WTC11 (cell line): ENCODE measurements around the gene CCBE1. TPM values are rescaled to one million over a fixed set of nuclear protein-coding genes. Genes with fewer than 3 reads are reported as not detected.

Experiments used
- ATAC-seq: fragments of 200-7000 bp; cut with Tn5 transposase; 2 replicates; pipeline ENCODE4 v1.10.0; 2021; ENCODE audit warnings: mild to moderate bottlenecking, moderate library complexity
- CTCF ChIA-PET: fragments of 300-600 bp; sonication (Branson Sonifier 250); formaldehyde crosslinking; loops from one replicate; lab custom pipeline; 2021; ENCODE audit warnings: antibody characterized with exemption; lab: Charles Lee
- POLR2A ChIA-PET: fragments of 350-600 bp; sonication (Branson Sonifier 250); formaldehyde crosslinking; loops from one replicate; lab custom pipeline; 2021; ENCODE audit warnings: antibody characterized with exemption; lab: Charles Lee
- DNase-seq: peaks from one replicate; pipeline ENCODE4 v3.0.0; 2021; ENCODE audit warnings: low spot score
- H3K27ac Mint-ChIP-seq: 2 replicates; pipeline ENCODE4 v1.8.0; 2021; ENCODE audit warnings: mixed read lengths
- H3K27me3 Mint-ChIP-seq: 2 replicates; pipeline ENCODE4 v1.8.0; 2021; ENCODE audit warnings: low read depth, mild to moderate bottlenecking, moderate library complexity, mixed read lengths
- H3K36me3 Mint-ChIP-seq: 2 replicates; pipeline ENCODE4 v1.8.0; 2021; ENCODE audit warnings: mixed read lengths
- H3K4me1 Mint-ChIP-seq: 2 replicates; pipeline ENCODE4 v1.8.0; 2022; ENCODE audit warnings: mixed read lengths
- H3K4me3 Mint-ChIP-seq: 2 replicates; pipeline ENCODE4 v1.8.0; 2021; ENCODE audit warnings: mild to moderate bottlenecking, moderate library complexity, mixed read lengths
- H3K9me3 Mint-ChIP-seq: 2 replicates; pipeline ENCODE4 v1.8.0; 2021; ENCODE audit warnings: mixed read lengths
- AFF4 ChIP-seq: sonication (generic); formaldehyde crosslinking; IDR thresholded peaks from 2 replicates; pipeline ENCODE4 v1.8.1; 2023; ENCODE audit warnings: mild to moderate bottlenecking, missing genetic modification reagents, borderline replicate concordance
- ETV6 ChIP-seq: sonication (generic); formaldehyde crosslinking; IDR thresholded peaks from 2 replicates; pipeline ENCODE4 v1.8.1; 2022; ENCODE audit warnings: mild to moderate bottlenecking, missing genetic modification reagents
- FOXJ3 ChIP-seq: sonication (generic); formaldehyde crosslinking; IDR thresholded peaks from 2 replicates; pipeline ENCODE4 v1.9.0; 2021; ENCODE audit warnings: missing genetic modification reagents, mild to moderate bottlenecking, borderline replicate concordance
- GABPB1 ChIP-seq: sonication (generic); formaldehyde crosslinking; IDR thresholded peaks from 2 replicates; pipeline ENCODE4 v1.8.1; 2023; ENCODE audit warnings: mild to moderate bottlenecking, missing genetic modification reagents
- MYBL2 ChIP-seq: sonication (generic); formaldehyde crosslinking; IDR thresholded peaks from 2 replicates; pipeline ENCODE4 v1.8.1; 2023; ENCODE audit warnings: mild to moderate bottlenecking, moderate library complexity, missing genetic modification reagents
- NFYB ChIP-seq: sonication (generic); formaldehyde crosslinking; conservative IDR thresholded peaks from 2 replicates; pipeline ENCODE4 v1.8.0; 2022; ENCODE audit warnings: low read depth, missing genetic modification reagents
- NR1H2 ChIP-seq: sonication (generic); formaldehyde crosslinking; IDR thresholded peaks from 2 replicates; pipeline ENCODE4 v1.9.0; 2021; ENCODE audit warnings: mild to moderate bottlenecking, moderate library complexity, missing genetic modification reagents
- RELA ChIP-seq: sonication (generic); formaldehyde crosslinking; IDR thresholded peaks from 2 replicates; pipeline ENCODE4 v1.8.1; 2022; ENCODE audit warnings: missing genetic modification reagents, mild to moderate bottlenecking, borderline replicate concordance
- SP1 ChIP-seq: sonication (generic); formaldehyde crosslinking; conservative IDR thresholded peaks from 2 replicates; pipeline ENCODE4 v1.8.1; 2022; ENCODE audit warnings: missing genetic modification reagents
- STAT6 ChIP-seq: sonication (generic); formaldehyde crosslinking; conservative IDR thresholded peaks from 2 replicates; pipeline ENCODE4 v1.8.1; 2023; ENCODE audit warnings: mild to moderate bottlenecking, low read depth, missing genetic modification reagents, moderate library complexity
- TEAD4 ChIP-seq: sonication (generic); formaldehyde crosslinking; IDR thresholded peaks from 2 replicates; pipeline ENCODE4 v1.8.0; 2022; ENCODE audit warnings: mild to moderate bottlenecking, missing genetic modification reagents
- TP53 ChIP-seq: sonication (generic); formaldehyde crosslinking; IDR thresholded peaks from 2 replicates; pipeline ENCODE4 v1.8.1; 2023; ENCODE audit warnings: mild to moderate bottlenecking, missing genetic modification reagents
- USF2 ChIP-seq: sonication (generic); formaldehyde crosslinking; IDR thresholded peaks from 2 replicates; pipeline ENCODE4 v1.8.1; 2023; ENCODE audit warnings: mild to moderate bottlenecking, missing genetic modification reagents, moderate library complexity
- ZMAT4 ChIP-seq: fragments of 250-450 bp; sonication (Bioruptor Pico); IDR thresholded peaks from 2 replicates; pipeline ENCODE4 v1.9.0; 2021; ENCODE audit warnings: mild to moderate bottlenecking
- ZNF138 ChIP-seq: sonication (generic); formaldehyde crosslinking; conservative IDR thresholded peaks from 2 replicates; pipeline ENCODE4 v1.8.1; 2022; ENCODE audit warnings: mild to moderate bottlenecking, moderate library complexity, missing genetic modification reagents
- ZNF425 ChIP-seq: fragments of 250-450 bp; sonication (Bioruptor Pico); conservative IDR thresholded peaks from 2 replicates; pipeline ENCODE4 v1.9.0; 2021; ENCODE audit warnings: mild to moderate bottlenecking
- total RNA-seq: library from RNA; stranded (reverse); gene quantifications from 3 replicates; pipeline ENCODE4 v1.2.3, GENCODE V29; 2021

Gene CCBE1
- total RNA-seq, 1 experiment from 2014 or later, result 9.7 TPM

- no peak for TF ChIP-seq ETV6
- no peak for TF ChIP-seq ZNF425 (CRISPR knock-in tag)
- TF ChIP-seq GABPB1 (CRISPR knock-in tag), result no peak
- no peak for TF ChIP-seq ZMAT4 (CRISPR knock-in tag)
Measured at GRCh38 chr18:59606193-59607077, 90.8 kb downstream of the CCBE1 start (continued).

GRCh38 chr18:59605633-59606192 is 91.5 kb downstream of the CCBE1 start:
- no peak for TF ChIP-seq ETV6
- TF ChIP-seq SP1 (CRISPR knock-in tag), result no peak
- TF ChIP-seq TEAD4, result no peak
- TF ChIP-seq ZNF138 (CRISPR knock-in tag), result no peak
- no peak for TF ChIP-seq RELA (CRISPR knock-in tag)
- no peak for TF ChIP-seq NFYB (CRISPR knock-in tag)
- no peak for TF ChIP-seq TP53 (CRISPR knock-in tag)
- no peak for TF ChIP-seq FOXJ3 (CRISPR knock-in tag)
- TF ChIP-seq AFF4, result no peak
- no peak for TF ChIP-seq MYBL2 (CRISPR knock-in tag)
- TF ChIP-seq NR1H2, result no peak
- no peak for TF ChIP-seq STAT6
- TF ChIP-seq USF2, result no peak
- ChIA-PET POLR2A (no interaction called here), CTCF (interaction anchor here (1.1 kb wide), 1 partner anchor 218 kb away, joined by 3 read pairs; no protein-coding TSS in a partner anchor)
- H3K27me3 Mint-ChIP-seq, result no peaks in the 10 kb centered on the region
- H3K27ac Mint-ChIP-seq, result no peak overlapping the region
- ATAC-seq (no peak), DNase-seq (no peak)
- no peaks in the 10 kb centered on the region for H3K4me1 Mint-ChIP-seq
- no peaks in the 10 kb centered on the region for H3K36me3 Mint-ChIP-seq
- H3K4me3 Mint-ChIP-seq, result no peak overlapping the region
- H3K9me3 Mint-ChIP-seq, result peaks cover 6% of the 10 kb centered on the region; the same call in 1 of the 2 replicates
